ENCODE results near the gene CP.

GRCh38 chr3:149252272-149252671 is 30.6 kb upstream of the CP start:
- TF ChIP-seq CTCF (IDR thresholded peaks at IDR 0.05) (no peak), POLR2A (IDR thresholded peaks at IDR 0.05) (no peak)
